ENCODE measurements around the gene ZEB2.

DNA sequence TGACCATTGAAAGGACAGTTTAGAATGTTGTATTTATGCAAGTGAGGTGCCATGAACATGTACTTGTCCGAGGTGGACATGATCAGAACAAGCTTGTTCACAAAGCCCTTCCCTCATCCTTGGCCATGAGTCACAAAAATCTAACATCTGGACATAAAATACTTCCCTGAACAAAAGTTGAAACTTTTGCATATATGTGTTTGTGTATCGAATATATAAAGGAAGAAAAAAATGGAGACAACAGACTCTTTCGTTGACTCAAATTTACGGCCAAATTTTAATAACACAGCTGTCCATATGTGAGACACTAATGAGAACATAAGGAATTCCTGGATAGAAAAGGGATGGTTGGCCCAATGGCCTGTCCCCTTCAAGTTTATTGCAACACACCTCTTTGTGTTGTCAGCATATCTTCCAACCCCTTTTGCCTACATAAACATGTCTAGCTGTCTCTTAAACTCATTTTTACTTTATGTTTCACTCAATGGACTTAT is 19.4 kb upstream of the ZEB2 start:
- TF ChIP-seq, protein P1, sequence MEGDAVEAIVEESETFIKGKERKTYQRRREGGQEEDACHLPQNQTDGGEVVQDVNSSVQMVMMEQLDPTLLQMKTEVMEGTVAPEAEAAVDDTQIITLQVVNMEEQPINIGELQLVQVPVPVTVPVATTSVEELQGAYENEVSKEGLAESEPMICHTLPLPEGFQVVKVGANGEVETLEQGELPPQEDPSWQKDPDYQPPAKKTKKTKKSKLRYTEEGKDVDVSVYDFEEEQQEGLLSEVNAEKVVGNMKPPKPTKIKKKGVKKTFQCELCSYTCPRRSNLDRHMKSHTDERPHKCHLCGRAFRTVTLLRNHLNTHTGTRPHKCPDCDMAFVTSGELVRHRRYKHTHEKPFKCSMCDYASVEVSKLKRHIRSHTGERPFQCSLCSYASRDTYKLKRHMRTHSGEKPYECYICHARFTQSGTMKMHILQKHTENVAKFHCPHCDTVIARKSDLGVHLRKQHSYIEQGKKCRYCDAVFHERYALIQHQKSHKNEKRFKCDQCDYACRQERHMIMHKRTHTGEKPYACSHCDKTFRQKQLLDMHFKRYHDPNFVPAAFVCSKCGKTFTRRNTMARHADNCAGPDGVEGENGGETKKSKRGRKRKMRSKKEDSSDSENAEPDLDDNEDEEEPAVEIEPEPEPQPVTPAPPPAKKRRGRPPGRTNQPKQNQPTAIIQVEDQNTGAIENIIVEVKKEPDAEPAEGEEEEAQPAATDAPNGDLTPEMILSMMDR (IDR thresholded peaks at IDR 0.05) = no peak
- no peak for TF ChIP-seq SIN3A (IDR thresholded peaks at IDR 0.05; ENCODE audit: borderline replicate concordance, insufficient read depth, low read depth, low read length)
- TF ChIP-seq POLR2AphosphoS5 (IDR thresholded peaks at IDR 0.05; ENCODE audit: low read depth, low read length) = no peak
- no peak for TF ChIP-seq REST (IDR thresholded peaks at IDR 0.05; ENCODE audit: insufficient read depth in 1 of 2, low read depth in 2 of 2, low read length in 1 of 2)

Data from Panc1 (cell line).